Smooth muscle cell (in vitro differentiated cells): ENCODE results near the gene LRPAP1. TPM values are rescaled to one million over a fixed set of nuclear protein-coding genes. Genes with fewer than 3 reads are reported as not detected.

Experiments
- DNase-seq: peaks from one replicate; lab custom pipeline; 2025; ENCODE audit not compliant: unreplicated experiment; lab: John Stamatoyannopoulos, UW
- H2AFZ ChIP-seq: fragments of 200-600 bp; sonication (generic); 2 replicates; pipeline ENCODE4 v1.6.0; 2016; ENCODE audit warnings: antibody characterized with exemption, low read depth, mild to moderate bottlenecking
- H3F3A ChIP-seq: fragments of 200-600 bp; sonication (generic); 2 replicates; pipeline ENCODE4 v1.6.0; 2017; ENCODE audit warnings: antibody characterized with exemption, low read depth
- H3K27ac ChIP-seq: fragments of 200-600 bp; sonication (generic); 2 replicates; pipeline ENCODE4 v1.5.1; 2016; ENCODE audit warnings: low read depth, mild to moderate bottlenecking
- H3K27me3 ChIP-seq: fragments of 200-600 bp; sonication (generic); 2 replicates; pipeline ENCODE4 v1.6.1; 2016; ENCODE audit warnings: low read depth, mild to moderate bottlenecking
- H3K36me3 ChIP-seq: fragments of 200-600 bp; sonication (generic); 2 replicates; pipeline ENCODE4 v1.5.1; 2016; ENCODE audit warnings: low read depth
- H3K4me1 ChIP-seq: fragments of 200-600 bp; sonication (generic); 2 replicates; pipeline ENCODE4 v1.5.1; 2016; ENCODE audit warnings: low read depth
- H3K4me2 ChIP-seq: fragments of 200-600 bp; sonication (generic); 2 replicates; pipeline ENCODE4 v1.6.0; 2016; ENCODE audit warnings: mild to moderate bottlenecking
- H3K4me3 ChIP-seq: fragments of 200-600 bp; sonication (generic); 2 replicates; pipeline ENCODE4 v1.5.1; 2016; ENCODE audit warnings: mild to moderate bottlenecking
- H3K79me2 ChIP-seq: fragments of 200-600 bp; sonication (generic); 2 replicates; pipeline ENCODE4 v1.6.0; 2016; ENCODE audit warnings: low read depth, mild to moderate bottlenecking
- H3K9ac ChIP-seq: fragments of 200-600 bp; sonication (generic); 2 replicates; pipeline ENCODE4 v1.6.0; 2016; ENCODE audit warnings: low read depth
- H3K9me3 ChIP-seq: fragments of 200-600 bp; sonication (generic); replicated peaks from 2 replicates; pipeline ENCODE4 v1.5.1; 2016; ENCODE audit warnings: low read depth
- H4K20me1 ChIP-seq: fragments of 200-600 bp; sonication (generic); 2 replicates; pipeline ENCODE4 v1.6.0; 2016; ENCODE audit warnings: low read depth
- WGBS: methylation state at CpG from one replicate; pipeline ENCODE4 v1.1.7; 2016; ENCODE audit warnings: low lambda C conversion rate; 5-methylcytosine and 5-hydroxymethylcytosine counted together
- polyA plus RNA-seq: library from polyadenylated mRNA; unstranded; fragments of >200 nt; fragmentation: Nextera tagmentation; extraction: Ambion mirVana; gene quantifications from 2 replicates; pipeline ENCODE4 v1.2.1, GENCODE V29; 2016
- total RNA-seq: library from RNA; depleted of rRNA; stranded (reverse); fragments of >200 nt; gene quantifications from 2 replicates; pipeline ENCODE4 v1.2.3, GENCODE V29; 2014
- TF ChIP-seq, protein P1 (sequence below): fragments of 200-600 bp; sonication (generic); IDR thresholded peaks from 2 replicates; pipeline ENCODE4 v1.5.1; 2017; ENCODE audit warnings: borderline replicate concordance, mild to moderate bottlenecking, antibody characterized with exemption; ENCODE audit not compliant: insufficient read depth, poor library complexity, severe bottlenecking

The LRPAP1 gene
- total and polyA plus RNA-seq, 2 experiments from 2014 or later, result 82.6 to 277 TPM

DNA sequence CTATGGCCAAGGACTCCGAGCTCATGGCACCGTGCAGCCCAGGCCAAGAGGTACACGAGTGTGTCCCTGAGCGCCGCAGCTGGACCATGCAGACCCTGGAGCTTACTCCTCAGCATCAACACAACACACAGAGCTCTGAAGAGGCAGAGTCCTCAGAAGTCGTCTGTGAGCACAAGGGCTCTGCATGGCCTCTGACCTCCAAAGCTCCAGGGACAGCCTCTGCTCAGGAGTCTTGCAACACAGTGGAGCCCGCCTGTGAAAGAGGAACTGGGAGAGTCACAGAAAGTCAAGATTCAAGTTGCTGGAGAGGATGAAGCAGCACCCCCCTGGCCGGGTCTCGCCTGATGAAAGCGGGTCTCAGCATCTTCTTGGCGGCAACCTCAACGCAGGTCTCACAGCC is 2.9 kb downstream of the LRPAP1 start:
- no peak overlapping the region for H3K4me3 ChIP-seq
- no peaks in the 10 kb centered on the region for H3F3A ChIP-seq
- no peaks in the 10 kb centered on the region for H3K27me3 ChIP-seq
- no peaks in the 10 kb centered on the region for H3K9me3 ChIP-seq
- DNase-seq, result no peak
- no peak overlapping the region for H3K27ac ChIP-seq
- H3K36me3 ChIP-seq, result no peaks in the 10 kb centered on the region
- no peak overlapping the region for H2AFZ ChIP-seq
- 95% methylated on average over 12 of the region's 12 CpGs for WGBS
- no peak overlapping the region for H3K4me2 ChIP-seq
- peaks cover 74% of the 10 kb centered on the region for H4K20me1 ChIP-seq
- TF ChIP-seq, protein P1, sequence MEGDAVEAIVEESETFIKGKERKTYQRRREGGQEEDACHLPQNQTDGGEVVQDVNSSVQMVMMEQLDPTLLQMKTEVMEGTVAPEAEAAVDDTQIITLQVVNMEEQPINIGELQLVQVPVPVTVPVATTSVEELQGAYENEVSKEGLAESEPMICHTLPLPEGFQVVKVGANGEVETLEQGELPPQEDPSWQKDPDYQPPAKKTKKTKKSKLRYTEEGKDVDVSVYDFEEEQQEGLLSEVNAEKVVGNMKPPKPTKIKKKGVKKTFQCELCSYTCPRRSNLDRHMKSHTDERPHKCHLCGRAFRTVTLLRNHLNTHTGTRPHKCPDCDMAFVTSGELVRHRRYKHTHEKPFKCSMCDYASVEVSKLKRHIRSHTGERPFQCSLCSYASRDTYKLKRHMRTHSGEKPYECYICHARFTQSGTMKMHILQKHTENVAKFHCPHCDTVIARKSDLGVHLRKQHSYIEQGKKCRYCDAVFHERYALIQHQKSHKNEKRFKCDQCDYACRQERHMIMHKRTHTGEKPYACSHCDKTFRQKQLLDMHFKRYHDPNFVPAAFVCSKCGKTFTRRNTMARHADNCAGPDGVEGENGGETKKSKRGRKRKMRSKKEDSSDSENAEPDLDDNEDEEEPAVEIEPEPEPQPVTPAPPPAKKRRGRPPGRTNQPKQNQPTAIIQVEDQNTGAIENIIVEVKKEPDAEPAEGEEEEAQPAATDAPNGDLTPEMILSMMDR, result no peak
- H3K4me1 ChIP-seq, result peaks cover 16% of the 10 kb centered on the region
- no peak overlapping the region for H3K9ac ChIP-seq
- H3K79me2 ChIP-seq, result peaks cover 35% of the 10 kb centered on the region

DNA sequence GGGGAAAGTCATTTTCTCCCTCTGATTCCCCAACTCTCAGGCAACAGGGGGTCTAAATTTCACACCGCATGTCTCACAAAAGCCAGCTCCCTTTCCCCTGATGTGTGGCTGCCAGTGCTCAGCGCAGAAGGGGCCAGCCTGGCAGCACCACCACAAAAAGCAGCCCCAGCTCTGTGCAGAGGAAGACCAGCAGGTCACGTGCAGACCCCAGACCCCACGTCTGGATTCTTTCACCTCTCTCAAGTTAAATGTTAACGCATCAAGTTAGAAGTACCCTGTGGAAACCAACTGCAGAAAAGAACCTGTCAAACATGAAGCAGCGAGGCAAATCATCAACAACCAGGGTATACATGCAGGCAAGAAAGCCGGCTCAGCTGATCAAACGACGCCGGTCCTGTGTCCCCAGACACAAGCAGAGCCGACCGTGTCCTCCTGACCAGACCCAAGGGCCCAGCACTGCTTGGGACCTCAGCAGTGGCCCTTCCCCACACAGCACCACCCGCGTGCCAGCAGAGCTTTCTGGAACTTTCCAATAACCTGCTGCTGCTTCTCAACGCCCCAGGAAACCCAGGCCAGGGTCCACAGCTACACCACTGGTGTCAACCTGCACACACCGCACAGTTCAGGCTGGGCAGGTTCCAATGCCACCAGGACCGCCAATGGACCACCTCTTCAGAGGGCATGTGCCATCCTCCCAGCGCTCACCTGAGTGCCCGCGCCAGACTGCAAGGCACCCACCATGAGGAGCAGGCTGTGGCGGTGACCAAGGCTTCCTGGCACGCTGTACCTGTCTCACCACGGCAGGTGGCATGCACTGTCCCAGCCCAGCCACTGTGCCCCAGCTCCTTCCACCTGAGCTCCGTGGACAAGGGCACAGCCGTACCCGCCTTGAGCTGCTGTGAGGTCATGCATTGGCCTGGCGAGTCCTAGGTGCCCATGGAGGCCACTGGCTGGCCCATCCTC is 4.0 kb downstream of the LRPAP1 start:
- H3K79me2 ChIP-seq, result peaks cover 35% of the 10 kb centered on the region
- TF ChIP-seq, protein P1, result no peak
- H2AFZ ChIP-seq, result no peak overlapping the region
- no peaks in the 10 kb centered on the region for H3K27me3 ChIP-seq
- no peak overlapping the region for H3K27ac ChIP-seq
- no peak overlapping the region for H3K4me3 ChIP-seq
- no peak overlapping the region for H3K4me2 ChIP-seq
- H3K4me1 ChIP-seq, result peaks cover 16% of the 10 kb centered on the region
- H3K9me3 ChIP-seq, result no peaks in the 10 kb centered on the region
- no peak for DNase-seq
- H3K9ac ChIP-seq, result no peak overlapping the region
- no peaks in the 10 kb centered on the region for H3K36me3 ChIP-seq
- WGBS, result 96% methylated on average over 27 of the region's 27 CpGs
- H3F3A ChIP-seq, result no peaks in the 10 kb centered on the region
- H4K20me1 ChIP-seq, result peaks cover 84% of the 10 kb centered on the region

DNA sequence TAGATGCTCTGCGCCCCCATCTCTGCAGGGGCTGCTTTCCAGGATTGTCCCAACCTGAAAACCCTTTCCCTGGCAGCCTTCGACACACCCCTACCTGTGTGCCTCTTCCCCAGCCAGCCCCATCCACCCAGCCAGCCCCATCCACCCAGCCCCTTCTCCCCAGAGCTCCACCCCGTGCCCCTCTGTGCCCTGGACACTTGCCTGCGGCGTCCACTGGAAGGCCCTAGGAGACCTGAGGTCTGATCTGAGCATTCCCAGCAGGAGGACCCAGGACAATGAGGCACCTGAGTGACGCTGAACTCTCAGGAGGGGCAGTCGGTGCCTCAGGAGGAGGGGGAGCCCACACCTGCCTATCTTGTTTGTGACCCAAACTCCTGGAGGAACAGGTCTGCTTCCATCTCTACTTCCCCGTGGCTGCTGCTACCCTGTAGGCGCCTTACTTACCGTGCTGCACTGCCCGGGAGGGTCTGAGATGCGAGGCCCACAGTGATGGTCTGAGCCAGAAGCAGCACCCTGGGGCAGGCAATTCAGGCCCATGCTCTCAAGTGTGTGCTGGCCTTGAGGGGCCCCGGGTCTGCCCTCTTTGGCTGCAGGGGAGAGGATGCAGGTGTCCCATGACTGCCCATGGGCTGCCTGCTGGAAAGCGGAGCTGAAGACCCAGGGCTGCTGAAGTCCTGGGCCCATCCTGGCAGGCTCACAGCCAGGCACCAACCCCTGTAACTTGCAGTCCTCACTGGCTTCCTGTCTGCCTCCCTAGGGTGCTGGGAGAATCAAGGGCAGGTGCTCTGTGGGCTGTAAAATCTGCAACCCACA is 4.9 kb downstream of the LRPAP1 start:
- Histone ChIP-seq H3K27me3 (no peaks in the 10 kb centered on the region), H4K20me1 (peaks cover 88% of the 10 kb centered on the region)
- 93% methylated on average over 14 of the region's 14 CpGs for WGBS

More for the DNA sequence above, 4.9 kb downstream of the LRPAP1 start:
- Histone ChIP-seq H3K4me1 (peaks cover 9% of the 10 kb centered on the region), H3K9ac (no peak overlapping the region), H3K4me3 (no peak overlapping the region), H3K79me2 (peaks cover 35% of the 10 kb centered on the region), H3K27ac (no peak overlapping the region), H3K4me2 (no peak overlapping the region), H3F3A (no peaks in the 10 kb centered on the region), H3K36me3 (no peaks in the 10 kb centered on the region), H3K9me3 (no peaks in the 10 kb centered on the region), H2AFZ (no peak overlapping the region)
- DNase-seq, result no peak
- TF ChIP-seq, protein P1, result no peak
